Activated CD4-positive, alpha-beta T cell treated with anti-CD3 and anti-CD28 coated beads, Interleukin-2, amount 10 ng/mL, durations not matched to agents 24 days and 14 days (primary cell): ENCODE results near the gene MPC1. TPM values are rescaled to one million over a fixed set of nuclear protein-coding genes. Genes with fewer than 3 reads are reported as not detected.

ENCODE experiments used
- DNase-seq: peaks from one replicate; pipeline ENCODE4 v3.0.0; 2022
- H3K27ac Mint-ChIP-seq: one replicate; pipeline ENCODE4 v1.8.0; 2022; ENCODE audit warnings: mild to moderate bottlenecking, mixed read lengths
- H3K27me3 Mint-ChIP-seq: one replicate; pipeline ENCODE4 v1.8.0; 2022; ENCODE audit warnings: mixed read lengths
- H3K36me3 Mint-ChIP-seq: one replicate; pipeline ENCODE4 v1.8.0; 2022; ENCODE audit warnings: low read depth, mild to moderate bottlenecking, mixed read lengths
- H3K4me1 Mint-ChIP-seq: one replicate; pipeline ENCODE4 v1.8.0; 2021; ENCODE audit warnings: mixed read lengths
- H3K4me3 Mint-ChIP-seq: one replicate; pipeline ENCODE4 v1.8.0; 2022; ENCODE audit warnings: mild to moderate bottlenecking, moderate library complexity, mixed read lengths
- H3K9me3 Mint-ChIP-seq: one replicate; pipeline ENCODE4 v1.8.0; 2021; ENCODE audit warnings: mixed read lengths
- intact Hi-C: fragments of 100-400 bp; cut with micrococcal nuclease; formaldehyde crosslinking; loops from one replicate; pipeline ENCODE4 v1.15.1; 2023
- total RNA-seq: library from RNA; stranded (reverse); gene quantifications from 2 replicates; pipeline ENCODE4 v1.2.3, GENCODE V29; 2022

The MPC1 gene
- total RNA-seq, 1 donor from 2014 or later = 18.1 TPM

DNA sequence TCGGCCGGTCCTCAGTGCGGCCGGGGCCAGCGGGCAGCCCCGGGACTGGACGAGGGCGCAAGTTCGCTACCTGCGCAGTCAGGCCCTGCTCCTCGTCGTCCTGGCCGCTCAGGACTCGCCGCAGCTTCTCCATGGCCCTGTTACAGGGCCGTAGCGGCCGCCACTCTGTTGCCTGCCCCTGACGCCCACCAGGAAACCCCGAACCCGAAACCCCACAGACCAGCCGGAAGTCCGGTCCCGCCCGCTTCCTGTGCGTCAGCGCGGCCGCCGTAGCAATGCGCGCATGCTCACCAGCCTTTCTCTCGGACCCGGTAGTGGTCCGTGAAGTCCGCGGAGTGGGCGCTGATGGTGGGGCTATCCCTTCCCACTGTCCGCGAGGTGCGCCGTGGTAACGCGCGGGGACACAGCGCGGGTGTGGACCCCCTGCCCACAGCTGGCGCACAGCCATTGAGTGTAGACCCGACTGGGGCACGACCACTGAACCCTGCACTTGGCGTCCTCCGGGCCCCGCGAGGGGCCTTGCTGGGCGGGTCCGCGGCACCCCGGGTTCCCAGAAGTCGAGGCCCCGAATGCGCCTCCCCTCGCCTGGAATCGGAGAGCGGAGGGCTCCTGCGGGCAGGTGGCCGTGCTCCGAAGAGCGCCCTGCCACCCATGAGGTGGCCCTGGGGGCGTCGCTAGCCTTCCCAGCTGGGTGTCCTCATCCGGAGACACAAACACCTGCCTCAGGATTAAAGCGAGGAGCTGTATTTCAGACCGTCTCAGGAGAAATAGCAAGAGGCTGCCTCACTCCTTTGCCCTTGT is 40.2 kb downstream of the MPC1 start, which contains the start of gene SFT2D1:
TSS of gene SFT2D1 (minus strand) at position 197 of the 801 bp plus-strand sequence. CDS start at position 133, 64 bp downstream.
- Mint-ChIP-seq H3K9me3 (no peaks in the 10 kb centered on the region), H3K36me3 (peaks cover 3% of the 10 kb centered on the region), H3K27ac (peak within 1 kb of the TSS; percentile 93), H3K4me3 (peak within 1 kb of the TSS; percentile 99), H3K4me1 (peaks cover 8% of the 10 kb centered on the region), H3K27me3 (peaks cover 4% of the 10 kb centered on the region)
- DNase-seq = peak; percentile 96
- intact Hi-C loops = loop anchor here (1.0 to 5.0 kb wide), 3 partner anchors 9 to 145 kb away; no protein-coding TSS in a partner anchor

DNA sequence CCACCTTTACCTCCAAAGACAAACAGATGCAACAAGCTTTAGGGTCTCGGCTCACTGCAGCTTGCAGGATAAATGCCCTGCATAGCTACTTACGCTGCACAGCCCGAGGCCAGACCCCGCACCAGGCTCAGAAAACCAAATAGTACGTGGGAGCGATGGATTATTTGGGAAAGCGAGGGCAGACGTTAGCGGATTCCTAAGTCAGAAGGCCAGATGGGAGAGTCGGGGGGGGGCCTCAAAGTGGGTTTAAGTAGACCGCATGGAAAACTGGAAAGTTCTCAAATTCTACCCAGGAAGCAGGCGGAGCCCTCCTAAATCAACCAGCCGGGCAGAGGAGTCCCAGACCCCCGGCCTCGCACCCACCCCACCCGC is 40.8 kb downstream of the MPC1 start:
- Mint-ChIP-seq H3K9me3 (no peaks in the 10 kb centered on the region), H3K27me3 (peaks cover 4% of the 10 kb centered on the region), H3K27ac (peak overlapping the region; percentile 93), H3K4me3 (peak overlapping the region; percentile 99), H3K4me1 (peaks cover 11% of the 10 kb centered on the region), H3K36me3 (peaks cover 3% of the 10 kb centered on the region)
- intact Hi-C loops = loop anchor here (1.0 to 5.0 kb wide), 3 partner anchors 9 to 145 kb away; no protein-coding TSS in a partner anchor
- peak; percentile 70 for DNase-seq

DNA sequence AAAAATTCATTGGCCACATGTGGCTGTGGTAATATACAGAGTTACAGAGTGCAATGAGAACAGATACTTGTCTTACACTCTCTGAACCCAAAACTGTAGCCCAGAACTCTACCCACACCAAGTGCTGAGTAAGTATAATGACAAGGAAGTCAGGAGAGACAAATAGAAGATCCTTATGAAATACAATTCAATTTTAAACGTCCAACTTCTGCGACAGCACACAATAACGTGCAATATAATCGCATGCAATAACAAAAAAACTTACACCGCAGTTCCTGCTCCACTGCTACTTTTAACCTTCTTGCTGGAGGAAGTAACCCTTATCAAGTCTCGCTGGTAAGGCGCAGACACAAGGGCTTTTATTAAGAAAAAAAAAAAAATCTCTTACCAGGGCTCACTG is 41.3 kb downstream of the MPC1 start:
- Mint-ChIP-seq H3K36me3 (peaks cover 7% of the 10 kb centered on the region), H3K4me3 (peak overlapping the region; percentile 99), H3K4me1 (peaks cover 11% of the 10 kb centered on the region), H3K27me3 (peaks cover 4% of the 10 kb centered on the region), H3K27ac (peak overlapping the region; percentile 93), H3K9me3 (no peaks in the 10 kb centered on the region)
- peak; percentile 65 for DNase-seq
- intact Hi-C loops = loop anchor here (5.0 kb wide), 1 partner anchor 146 kb away; no protein-coding TSS in a partner anchor

DNA sequence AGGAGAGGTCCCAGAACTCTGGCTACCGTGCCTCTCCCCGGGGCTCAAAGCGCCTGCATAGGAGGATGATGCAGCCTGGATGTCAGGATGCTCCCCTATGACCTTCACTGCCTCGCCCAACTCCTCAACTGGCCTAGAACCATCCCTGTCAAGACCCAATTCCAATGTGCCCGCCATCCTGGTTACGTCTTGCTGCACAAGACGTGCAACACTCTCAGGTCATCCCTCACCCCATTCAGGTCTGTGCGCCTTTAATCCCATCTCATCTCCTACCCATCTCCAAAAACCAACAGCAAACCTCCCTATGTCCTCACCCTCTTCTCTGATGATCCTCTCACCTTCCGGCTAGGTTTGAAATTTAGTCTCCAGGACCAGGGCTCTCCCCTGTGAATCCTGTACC is 43.9 kb downstream of the MPC1 start:
- Mint-ChIP-seq H3K4me3 (no peak overlapping the region), H3K36me3 (peaks cover 28% of the 10 kb centered on the region), H3K27ac (no peak overlapping the region), H3K9me3 (no peaks in the 10 kb centered on the region), H3K4me1 (peaks cover 29% of the 10 kb centered on the region), H3K27me3 (no peaks in the 10 kb centered on the region)
- peak; percentile 51 for DNase-seq
- intact Hi-C loops = no loop called here

DNA sequence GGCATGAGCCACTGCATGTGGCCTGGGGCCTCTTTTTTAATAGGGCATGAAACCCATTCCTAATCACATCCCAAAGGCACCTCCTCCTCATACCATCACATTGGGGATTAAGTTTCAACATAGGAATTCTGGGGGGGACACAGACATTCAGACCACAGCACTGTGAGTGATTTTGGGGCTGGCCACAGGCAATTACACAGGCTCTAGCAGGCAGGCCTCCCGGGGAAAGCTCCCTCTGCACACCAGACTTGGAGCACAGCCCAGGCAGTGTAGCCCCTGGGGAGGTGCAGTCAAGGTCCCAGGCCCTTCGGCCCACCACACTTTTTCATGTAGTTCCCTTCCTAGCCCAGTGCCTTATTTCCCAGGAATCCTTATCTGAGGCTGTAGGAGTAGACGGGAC is 45.9 kb downstream of the MPC1 start:
- no peaks in the 10 kb centered on the region for H3K9me3 Mint-ChIP-seq
- H3K27me3 Mint-ChIP-seq = no peaks in the 10 kb centered on the region
- H3K4me1 Mint-ChIP-seq = peaks cover 42% of the 10 kb centered on the region
- no peak overlapping the region for H3K27ac Mint-ChIP-seq
- peak; percentile 48 for DNase-seq
- H3K36me3 Mint-ChIP-seq = peaks cover 37% of the 10 kb centered on the region
- H3K4me3 Mint-ChIP-seq = no peak overlapping the region
- intact Hi-C loops = no loop called here

DNA sequence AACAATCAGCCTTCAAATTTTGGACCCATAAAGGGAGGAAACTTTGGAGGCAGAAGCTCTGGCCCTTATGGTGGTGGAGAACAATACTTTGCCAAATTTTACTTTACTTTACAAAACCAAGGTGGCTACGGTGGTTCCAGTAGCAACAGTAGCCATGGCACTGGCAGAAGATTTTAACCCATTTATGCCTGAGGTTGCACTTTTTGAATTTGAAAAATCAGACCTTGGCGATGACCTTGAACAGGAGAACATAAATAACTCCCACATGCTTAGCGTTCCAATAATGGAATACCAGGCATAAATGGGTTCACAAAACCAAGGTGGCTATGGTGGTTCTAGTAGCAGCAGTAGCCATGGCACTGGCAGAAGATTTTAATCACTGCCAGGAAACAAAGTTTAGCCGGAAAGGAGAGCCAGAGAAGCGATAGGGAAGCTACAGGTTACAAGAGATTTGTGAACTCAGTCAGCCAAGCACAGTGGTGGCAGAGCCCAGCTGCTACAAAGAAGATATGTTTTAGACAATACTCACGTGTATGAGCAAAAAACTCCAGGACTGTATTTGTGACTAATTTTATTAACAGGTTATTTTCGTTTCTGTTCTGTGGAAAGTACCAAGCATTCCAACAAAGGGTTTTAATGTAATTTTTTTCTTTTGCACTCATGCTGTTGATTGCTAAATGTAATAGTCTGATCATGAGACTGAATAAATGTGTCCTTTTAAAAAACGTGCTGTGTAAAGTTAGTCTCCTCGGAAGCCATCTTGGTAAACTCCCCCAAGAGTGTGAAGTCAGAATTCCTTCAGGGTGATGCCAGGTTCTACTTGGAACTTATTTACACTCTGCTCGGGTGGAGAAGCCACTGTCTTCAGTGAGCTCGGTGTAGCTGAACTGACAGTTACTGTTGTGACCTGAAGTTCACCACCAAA is 47.1 kb downstream of the MPC1 start:
- Mint-ChIP-seq H3K9me3 (no peaks in the 10 kb centered on the region), H3K27me3 (no peaks in the 10 kb centered on the region), H3K36me3 (peaks cover 35% of the 10 kb centered on the region), H3K4me1 (peaks cover 38% of the 10 kb centered on the region), H3K27ac (no peak overlapping the region), H3K4me3 (no peak overlapping the region)
- intact Hi-C loops = no loop called here
- no peak for DNase-seq

DNA sequence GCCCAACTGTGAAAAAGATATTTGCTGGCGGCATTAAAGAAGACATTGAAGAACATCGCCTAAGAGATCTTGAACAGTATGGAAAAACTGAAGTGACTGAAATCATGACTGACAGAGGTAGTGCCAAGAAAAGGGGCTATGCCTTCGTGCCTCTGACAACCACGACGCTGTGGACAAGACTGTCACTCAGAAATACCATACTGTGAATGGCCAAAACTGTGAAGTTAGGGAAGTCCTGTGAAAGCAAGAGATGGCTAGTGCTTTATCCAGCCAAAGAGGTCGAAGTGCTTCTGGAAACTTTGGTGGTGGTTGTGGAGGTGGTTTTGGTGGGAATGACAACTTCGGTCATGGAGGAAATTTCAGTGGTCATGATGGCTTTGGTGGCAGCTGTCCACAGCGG is 47.9 kb downstream of the MPC1 start:
- Mint-ChIP-seq H3K4me3 (no peak overlapping the region), H3K27ac (no peak overlapping the region), H3K36me3 (peaks cover 35% of the 10 kb centered on the region), H3K4me1 (peaks cover 38% of the 10 kb centered on the region), H3K27me3 (no peaks in the 10 kb centered on the region), H3K9me3 (no peaks in the 10 kb centered on the region)
- intact Hi-C loops = no loop called here
- peak; percentile 53 for DNase-seq

DNA sequence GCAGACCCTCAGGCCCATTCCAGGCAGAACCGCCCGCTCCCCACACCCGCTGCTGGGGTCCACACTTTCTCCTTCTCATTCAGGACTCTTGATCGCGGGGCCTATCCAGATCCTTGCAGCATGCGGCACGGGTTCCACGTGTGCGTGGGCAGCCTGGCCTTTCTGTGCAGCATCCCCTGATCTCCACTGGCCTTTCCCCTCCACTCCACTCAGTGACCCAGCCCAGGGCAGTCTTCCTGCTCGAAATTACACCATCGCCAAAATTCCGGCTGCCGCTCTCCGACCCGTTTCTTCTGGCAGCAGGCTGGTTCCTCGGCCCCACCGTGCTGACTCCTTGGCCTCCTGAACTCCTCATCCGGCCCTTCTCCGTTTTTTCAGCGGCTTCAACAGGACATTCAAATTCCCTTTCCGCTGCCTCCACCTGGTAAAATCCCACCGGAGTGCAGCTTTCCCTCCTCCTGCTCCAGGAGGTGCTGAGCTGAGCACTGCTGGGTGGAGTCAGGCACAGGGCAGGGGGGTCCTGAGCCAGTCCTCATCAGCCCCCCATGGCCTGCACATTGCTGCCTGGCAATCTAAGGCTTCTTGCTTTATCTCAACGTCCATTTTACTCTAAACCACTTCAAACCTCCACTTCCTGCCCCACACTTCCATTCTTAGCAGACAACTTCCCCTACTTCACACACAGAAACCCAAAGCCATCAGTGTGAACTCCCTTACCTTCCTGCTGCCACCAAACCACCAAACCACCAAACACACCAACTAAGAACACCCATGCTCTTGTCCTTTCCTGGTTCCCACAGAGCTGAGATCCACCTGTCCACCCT is 49.4 kb downstream of the MPC1 start:
- H3K4me1 Mint-ChIP-seq = peaks cover 42% of the 10 kb centered on the region

DNA sequence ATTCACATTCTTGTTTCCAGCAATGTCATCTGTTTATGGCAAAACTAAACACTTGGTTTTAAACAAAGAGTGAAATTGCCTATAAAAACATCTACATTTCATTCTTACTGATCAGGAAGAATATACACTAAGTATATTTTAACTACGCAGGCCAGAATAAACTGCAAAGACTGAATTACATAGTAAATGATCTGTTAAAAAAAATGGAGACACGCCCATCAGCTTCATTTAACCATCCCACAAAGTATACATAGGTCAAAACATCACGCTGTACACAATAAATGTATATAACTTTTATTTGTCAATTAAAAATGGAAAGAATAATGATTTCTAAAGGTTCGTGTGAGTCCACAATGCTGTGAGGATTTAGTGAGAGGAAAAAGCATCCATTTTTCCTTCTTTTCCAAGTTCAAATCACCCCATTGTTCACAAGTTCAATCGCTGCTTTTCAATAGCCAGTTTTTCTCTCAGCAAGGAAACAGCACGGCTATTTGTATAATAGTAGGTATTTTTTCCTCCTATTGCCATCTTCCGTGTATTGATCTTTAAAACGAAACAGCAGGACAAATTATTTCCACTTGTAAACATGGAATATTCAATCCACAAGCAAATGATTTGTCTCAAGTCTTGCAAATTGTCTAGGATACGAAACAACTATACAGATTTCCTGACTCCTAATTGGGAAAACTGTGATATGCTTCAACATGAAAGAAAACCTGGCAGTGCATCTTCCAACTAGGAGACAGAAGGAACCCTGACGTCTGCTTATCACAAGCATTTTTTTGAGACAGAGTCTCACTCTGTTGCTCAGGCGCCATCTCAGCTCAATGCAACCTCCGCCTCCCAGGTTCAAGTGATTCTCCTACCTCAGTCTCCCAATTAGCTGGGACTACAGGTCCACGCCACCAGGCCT is 51.0 kb downstream of the MPC1 start:
- H3K4me1 Mint-ChIP-seq = peaks cover 39% of the 10 kb centered on the region
- H3K27me3 Mint-ChIP-seq = no peaks in the 10 kb centered on the region
- no peaks in the 10 kb centered on the region for H3K9me3 Mint-ChIP-seq
- peaks cover 46% of the 10 kb centered on the region for H3K36me3 Mint-ChIP-seq
- no peak overlapping the region for H3K4me3 Mint-ChIP-seq
- peak; percentile 8 for DNase-seq
- H3K27ac Mint-ChIP-seq = no peak overlapping the region
- intact Hi-C loops = loop anchor here (2.0 kb wide), 2 partner anchors 23 to 51 kb away; partner anchors contain the start of genes MPC1 and PRR18

More for the DNA sequence above, 49.4 kb downstream of the MPC1 start:
- DNase-seq = peak; percentile 85
- H3K4me3 Mint-ChIP-seq = peak overlapping the region; percentile 59
- intact Hi-C loops = loop anchor here (1.0 to 2.0 kb wide), 3 partner anchors 9 to 49 kb away; partner anchors contain the start of genes MPC1, PRR18 and SFT2D1
- no peaks in the 10 kb centered on the region for H3K27me3 Mint-ChIP-seq
- no peaks in the 10 kb centered on the region for H3K9me3 Mint-ChIP-seq
- peak overlapping the region; percentile 51 for H3K27ac Mint-ChIP-seq
- H3K36me3 Mint-ChIP-seq = peaks cover 43% of the 10 kb centered on the region

DNA sequence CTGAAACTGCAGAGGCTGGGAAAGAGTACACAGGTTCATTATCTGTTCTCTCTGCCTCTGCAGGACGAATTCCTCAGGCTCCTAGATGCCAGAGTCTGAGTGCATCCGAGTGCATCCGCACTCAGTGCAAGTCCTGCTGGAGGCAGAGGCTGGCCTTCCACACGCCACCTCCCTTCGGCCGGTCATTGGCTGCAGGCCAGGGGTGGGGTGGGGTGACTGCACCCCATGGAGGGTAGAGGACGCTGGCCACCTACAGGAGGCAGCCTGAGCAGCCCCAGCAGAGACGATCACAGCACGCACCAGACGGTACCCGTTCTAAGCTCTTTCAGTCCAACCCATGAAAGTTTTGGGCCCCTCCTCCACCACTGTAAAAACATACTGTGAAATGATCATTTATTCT is 52.1 kb downstream of the MPC1 start:
- no peaks in the 10 kb centered on the region for H3K27me3 Mint-ChIP-seq
- H3K4me1 Mint-ChIP-seq = peaks cover 39% of the 10 kb centered on the region
- peaks cover 39% of the 10 kb centered on the region for H3K36me3 Mint-ChIP-seq
- no peak overlapping the region for H3K27ac Mint-ChIP-seq
- DNase-seq = no peak
- H3K4me3 Mint-ChIP-seq = no peak overlapping the region
- H3K9me3 Mint-ChIP-seq = no peaks in the 10 kb centered on the region
- intact Hi-C loops = no loop called here

DNA sequence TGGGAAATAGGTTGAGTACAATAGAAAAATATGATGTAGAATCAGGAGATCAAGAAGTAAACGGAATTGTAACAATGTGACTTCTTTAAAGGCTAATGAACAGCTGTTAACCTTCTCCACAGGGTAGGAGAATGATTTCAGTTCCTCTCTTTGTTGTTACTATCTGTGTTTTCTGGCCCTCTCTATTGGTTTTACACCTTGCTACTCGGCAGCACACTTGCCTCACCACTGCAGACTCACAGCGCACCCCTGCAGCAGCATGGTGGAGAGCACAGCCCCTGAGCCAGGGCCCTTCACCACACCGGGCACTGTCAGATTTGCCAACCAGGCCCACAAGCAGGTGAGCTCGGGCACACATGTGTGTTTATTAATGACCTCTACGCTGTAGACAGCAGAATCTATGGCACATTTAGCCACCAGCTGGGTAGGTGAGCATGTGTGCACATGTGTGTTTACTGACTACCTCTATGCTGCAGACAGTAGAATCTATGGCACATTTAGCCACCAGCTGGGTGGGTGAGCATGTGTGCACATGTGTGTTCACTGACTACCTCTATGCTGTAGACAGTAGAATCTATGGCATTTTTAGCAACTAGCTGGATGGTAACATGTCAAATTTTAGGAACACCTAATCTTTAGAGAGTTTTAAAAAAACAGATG is 57.2 kb downstream of the MPC1 start:
- peaks cover 39% of the 10 kb centered on the region for H3K36me3 Mint-ChIP-seq
- H3K27ac Mint-ChIP-seq = no peak overlapping the region

DNA sequence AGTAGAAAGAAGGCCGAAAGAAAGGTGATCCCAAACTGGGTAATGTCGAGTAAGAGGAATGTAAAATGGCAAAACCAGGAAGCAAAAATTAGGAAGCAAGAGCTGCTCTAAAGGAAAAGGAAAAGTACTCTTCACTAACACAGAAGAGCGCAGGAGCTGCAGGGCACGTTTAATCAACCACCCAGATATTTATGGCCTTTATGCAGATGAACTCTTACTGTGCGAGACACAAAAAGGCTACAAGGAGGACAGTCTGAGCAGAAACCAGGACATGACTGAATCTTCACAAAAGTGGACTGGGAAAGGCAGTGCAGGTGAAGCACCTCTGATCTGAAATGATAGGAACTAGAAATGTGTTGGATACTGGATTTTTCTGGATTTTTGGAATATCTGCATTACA is 59.3 kb downstream of the MPC1 start:
- no peak for DNase-seq
- Mint-ChIP-seq H3K9me3 (no peaks in the 10 kb centered on the region), H3K36me3 (peaks cover 35% of the 10 kb centered on the region), H3K27ac (no peak overlapping the region), H3K4me3 (no peak overlapping the region), H3K4me1 (no peaks in the 10 kb centered on the region), H3K27me3 (no peaks in the 10 kb centered on the region)
- intact Hi-C loops = no loop called here

More for the DNA sequence above, 57.2 kb downstream of the MPC1 start:
- Mint-ChIP-seq H3K9me3 (no peaks in the 10 kb centered on the region), H3K4me1 (peaks cover 4% of the 10 kb centered on the region), H3K4me3 (no peak overlapping the region), H3K27me3 (no peaks in the 10 kb centered on the region)
- DNase-seq = no peak
- intact Hi-C loops = no loop called here
